ENCODE results near the gene GAGE12D. TPM values are rescaled to one million over a fixed set of nuclear protein-coding genes. Genes with fewer than 3 reads are reported as not detected.

GAGE12D gene
- total RNA-seq, 2 donors from 2014 or later: not detected

Other genes with a start within 250 kb of the GAGE12D start
- not detected for gene GAGE10, start 238.1 kb upstream of the GAGE12D start, total RNA-seq
- gene GAGE12J, start 219.7 kb upstream of the GAGE12D start, total RNA-seq: not detected
- gene GAGE13, start 210.2 kb upstream of the GAGE12D start, total RNA-seq: not detected
- gene GAGE12C, start 9.6 kb upstream of the GAGE12D start, total RNA-seq: not detected
- gene GAGE12E, start 9.6 kb downstream of the GAGE12D start, total RNA-seq: not detected
- not detected for gene GAGE12F, start 19.1 kb downstream of the GAGE12D start, total RNA-seq
- gene GAGE12G, start 28.7 kb downstream of the GAGE12D start, total RNA-seq: not detected
- not detected for gene GAGE12H, start 38.2 kb downstream of the GAGE12D start, total RNA-seq
- not detected for gene GAGE2A, start 47.8 kb downstream of the GAGE12D start, total RNA-seq
- not detected for gene GAGE1, start 57.3 kb downstream of the GAGE12D start, total RNA-seq
- not detected for gene PAGE1, start 154.3 kb downstream of the GAGE12D start, total RNA-seq

Data from natural killer cell treated with Interleukin-12 subunit alpha and Interleukin-12 subunit beta and Interleukin-15 and Interleukin-18, amount 100 ng/mL, for 72 hours (primary cell).